WTC11 (cell line): Measurements from ENCODE around the gene BDKRB2. TPM values are rescaled to one million over a fixed set of nuclear protein-coding genes. Genes with fewer than 3 reads are reported as not detected.

Experiments
- ATAC-seq: fragments of 200-7000 bp; cut with Tn5 transposase; 2 replicates; pipeline ENCODE4 v1.10.0; 2021; ENCODE audit warnings: mild to moderate bottlenecking, moderate library complexity
- CTCF ChIA-PET: fragments of 300-600 bp; sonication (Branson Sonifier 250); formaldehyde crosslinking; loops from one replicate; lab custom pipeline; 2021; ENCODE audit warnings: antibody characterized with exemption; lab: Charles Lee
- POLR2A ChIA-PET: fragments of 350-600 bp; sonication (Branson Sonifier 250); formaldehyde crosslinking; loops from one replicate; lab custom pipeline; 2021; ENCODE audit warnings: antibody characterized with exemption; lab: Charles Lee
- DNase-seq: peaks from one replicate; pipeline ENCODE4 v3.0.0; 2021; ENCODE audit warnings: low spot score
- H3K27ac Mint-ChIP-seq: 2 replicates; pipeline ENCODE4 v1.8.0; 2021; ENCODE audit warnings: mixed read lengths
- H3K27me3 Mint-ChIP-seq: 2 replicates; pipeline ENCODE4 v1.8.0; 2021; ENCODE audit warnings: low read depth, mild to moderate bottlenecking, moderate library complexity, mixed read lengths
- H3K36me3 Mint-ChIP-seq: 2 replicates; pipeline ENCODE4 v1.8.0; 2021; ENCODE audit warnings: mixed read lengths
- H3K4me1 Mint-ChIP-seq: 2 replicates; pipeline ENCODE4 v1.8.0; 2022; ENCODE audit warnings: mixed read lengths
- H3K4me3 Mint-ChIP-seq: 2 replicates; pipeline ENCODE4 v1.8.0; 2021; ENCODE audit warnings: mild to moderate bottlenecking, moderate library complexity, mixed read lengths
- H3K9me3 Mint-ChIP-seq: 2 replicates; pipeline ENCODE4 v1.8.0; 2021; ENCODE audit warnings: mixed read lengths
- CREB1 ChIP-seq: sonication (generic); formaldehyde crosslinking; IDR thresholded peaks from 2 replicates; pipeline ENCODE4 v1.8.0; 2023; ENCODE audit warnings: mild to moderate bottlenecking, missing genetic modification reagents
- E2F4 ChIP-seq: sonication (generic); formaldehyde crosslinking; IDR thresholded peaks from 2 replicates; pipeline ENCODE4 v1.8.1; 2022; ENCODE audit warnings: low read depth, mild to moderate bottlenecking, moderate library complexity, missing genetic modification reagents, borderline replicate concordance
- ETV6 ChIP-seq: sonication (generic); formaldehyde crosslinking; IDR thresholded peaks from 2 replicates; pipeline ENCODE4 v1.8.1; 2022; ENCODE audit warnings: mild to moderate bottlenecking, missing genetic modification reagents
- FOXJ3 ChIP-seq: sonication (generic); formaldehyde crosslinking; IDR thresholded peaks from 2 replicates; pipeline ENCODE4 v1.9.0; 2021; ENCODE audit warnings: missing genetic modification reagents, mild to moderate bottlenecking, borderline replicate concordance
- HMGA2 ChIP-seq: fragments of 250-450 bp; sonication (Bioruptor Pico); IDR thresholded peaks from 2 replicates; pipeline ENCODE4 v1.4.0; 2021; ENCODE audit warnings: mild to moderate bottlenecking, moderate library complexity
- JAZF1 ChIP-seq: fragments of 250-450 bp; sonication (Bioruptor Pico); IDR thresholded peaks from 2 replicates; pipeline ENCODE4 v1.9.0; 2021; ENCODE audit warnings: moderate library complexity, mild to moderate bottlenecking, inconsistent platforms
- MYBL2 ChIP-seq: sonication (generic); formaldehyde crosslinking; IDR thresholded peaks from 2 replicates; pipeline ENCODE4 v1.8.1; 2023; ENCODE audit warnings: mild to moderate bottlenecking, moderate library complexity, missing genetic modification reagents
- NFE2L1 ChIP-seq: sonication (generic); formaldehyde crosslinking; IDR thresholded peaks from 2 replicates; pipeline ENCODE4 v1.8.1; 2023; ENCODE audit warnings: missing genetic modification reagents
- NR1H2 ChIP-seq: sonication (generic); formaldehyde crosslinking; IDR thresholded peaks from 2 replicates; pipeline ENCODE4 v1.9.0; 2021; ENCODE audit warnings: mild to moderate bottlenecking, moderate library complexity, missing genetic modification reagents
- NR3C1 ChIP-seq: sonication (generic); formaldehyde crosslinking; conservative IDR thresholded peaks from 2 replicates; pipeline ENCODE4 v1.8.1; 2023; ENCODE audit warnings: low read depth, mild to moderate bottlenecking, missing genetic modification reagents
- PRRX2 ChIP-seq: fragments of 250-450 bp; sonication (Bioruptor Pico); IDR thresholded peaks from 2 replicates; pipeline ENCODE4 v1.8.0; 2021; ENCODE audit warnings: mild to moderate bottlenecking
- RORB ChIP-seq: fragments of 250-450 bp; sonication (Bioruptor Pico); IDR thresholded peaks from 2 replicates; pipeline ENCODE4 v1.9.0; 2021; ENCODE audit warnings: mild to moderate bottlenecking
- SMAD3 ChIP-seq: sonication (generic); formaldehyde crosslinking; IDR thresholded peaks from 2 replicates; pipeline ENCODE4 v1.8.0; 2022; ENCODE audit warnings: missing genetic modification reagents, mild to moderate bottlenecking, borderline replicate concordance
- TCF7 ChIP-seq: sonication (generic); formaldehyde crosslinking; IDR thresholded peaks from 2 replicates; pipeline ENCODE4 v1.8.0; 2022; ENCODE audit warnings: mild to moderate bottlenecking, low read depth, missing genetic modification reagents, moderate library complexity
- ZBTB21 ChIP-seq: sonication (generic); formaldehyde crosslinking; IDR thresholded peaks from 2 replicates; pipeline ENCODE4 v1.8.1; 2023; ENCODE audit warnings: mild to moderate bottlenecking, missing genetic modification reagents, borderline replicate concordance
- ZNF263 ChIP-seq: sonication (generic); formaldehyde crosslinking; IDR thresholded peaks from 2 replicates; pipeline ENCODE4 v1.8.1; 2022; ENCODE audit warnings: low read depth, mild to moderate bottlenecking, moderate library complexity, missing genetic modification reagents
- ZNF317 ChIP-seq: sonication (generic); formaldehyde crosslinking; IDR thresholded peaks from 2 replicates; pipeline ENCODE4 v1.8.1; 2023; ENCODE audit warnings: low read depth, mild to moderate bottlenecking, moderate library complexity, missing genetic modification reagents, borderline replicate concordance
- total RNA-seq: library from RNA; stranded (reverse); gene quantifications from 3 replicates; pipeline ENCODE4 v1.2.3, GENCODE V29; 2021
- TF ChIP-seq, protein P1 (sequence below): sonication (generic); formaldehyde crosslinking; IDR thresholded peaks from 2 replicates; pipeline ENCODE4 v1.8.0; 2022; ENCODE audit warnings: mild to moderate bottlenecking, missing genetic modification reagents
- TF ChIP-seq, protein P2 (sequence below): sonication (generic); formaldehyde crosslinking; IDR thresholded peaks from 2 replicates; pipeline ENCODE4 v1.8.1; 2023; ENCODE audit warnings: mild to moderate bottlenecking, missing genetic modification reagents
- TF ChIP-seq, protein P3 (sequence below): sonication (generic); formaldehyde crosslinking; IDR thresholded peaks from 2 replicates; pipeline ENCODE4 v1.8.0; 2023; ENCODE audit warnings: missing genetic modification reagents
- TF ChIP-seq, protein P4 (sequence below): fragments of 250-450 bp; sonication (Bioruptor Pico); conservative IDR thresholded peaks from 2 replicates; pipeline ENCODE4 v1.9.0; 2021; ENCODE audit warnings: mild to moderate bottlenecking
- TF ChIP-seq, protein P5 (sequence below): fragments of 250-450 bp; sonication (Bioruptor Pico); IDR thresholded peaks from 2 replicates; pipeline ENCODE4 v1.9.0; 2021; ENCODE audit warnings: mild to moderate bottlenecking, borderline replicate concordance

Gene BDKRB2
- total RNA-seq, 1 experiment from 2014 or later: 0.17 TPM

DNA sequence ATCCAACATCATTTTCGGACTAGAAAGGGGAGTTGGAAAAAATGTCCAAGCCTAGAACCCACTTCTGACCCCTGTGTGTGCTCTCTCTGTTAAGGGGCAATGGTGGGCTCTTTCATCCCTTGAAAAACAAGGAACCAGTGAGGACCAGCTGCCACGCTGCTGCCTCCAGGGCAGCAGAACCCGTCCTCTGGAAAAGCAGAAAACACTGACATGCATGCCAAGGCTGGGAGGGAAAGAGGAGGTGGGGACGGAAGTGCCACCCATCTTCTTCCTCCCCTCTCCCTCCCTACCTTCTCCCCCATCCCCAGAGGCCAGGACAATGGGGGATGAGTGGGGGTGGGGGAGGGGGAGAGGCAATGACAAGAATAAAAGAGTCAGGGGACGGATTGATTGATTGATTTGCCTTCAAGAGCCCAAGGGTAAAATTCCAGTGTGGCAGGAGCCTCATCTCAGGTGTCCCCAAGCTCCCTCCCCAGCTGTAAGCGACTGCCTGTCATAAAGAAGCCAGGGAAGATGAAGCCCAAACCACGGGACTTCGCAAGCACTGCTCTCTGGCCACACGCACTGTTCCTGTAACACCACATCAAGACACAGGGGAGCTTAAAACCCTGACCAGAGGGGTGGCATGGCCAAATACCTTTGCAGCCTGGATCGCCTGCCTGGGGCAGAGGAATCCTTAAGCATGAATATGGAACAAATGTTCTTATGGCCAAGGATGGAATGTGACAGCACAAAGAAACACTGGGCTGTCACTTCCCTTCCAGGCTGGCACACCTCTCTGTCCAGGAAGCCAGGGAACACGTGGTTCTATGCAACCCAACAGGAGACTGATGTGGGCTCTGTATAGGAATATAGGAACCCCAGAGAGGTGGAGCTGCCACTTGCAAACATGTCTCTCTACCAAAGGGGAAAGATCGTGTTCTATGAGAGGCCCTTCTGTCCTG, 38.9 kb upstream of the BDKRB2 start:
- Mint-ChIP-seq H3K27me3 (no peaks in the 10 kb centered on the region), H3K36me3 (no peaks in the 10 kb centered on the region), H3K4me1 (no peaks in the 10 kb centered on the region), H3K4me3 (no peak overlapping the region)
- DNase-seq: no peak
- ATAC-seq: no peak
- TF ChIP-seq, protein P1, sequence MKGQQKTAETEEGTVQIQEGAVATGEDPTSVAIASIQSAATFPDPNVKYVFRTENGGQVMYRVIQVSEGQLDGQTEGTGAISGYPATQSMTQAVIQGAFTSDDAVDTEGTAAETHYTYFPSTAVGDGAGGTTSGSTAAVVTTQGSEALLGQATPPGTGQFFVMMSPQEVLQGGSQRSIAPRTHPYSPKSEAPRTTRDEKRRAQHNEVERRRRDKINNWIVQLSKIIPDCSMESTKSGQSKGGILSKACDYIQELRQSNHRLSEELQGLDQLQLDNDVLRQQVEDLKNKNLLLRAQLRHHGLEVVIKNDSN (CRISPR knock-in tag): no peak
- TF ChIP-seq PRRX2 (no peak), SMAD3 (CRISPR knock-in tag) (no peak), HMGA2 (no peak), NR1H2 (CRISPR knock-in tag) (no peak), E2F4 (CRISPR knock-in tag) (no peak), ETV6 (CRISPR knock-in tag) (no peak), CREB1 (CRISPR knock-in tag) (no peak)
- TF ChIP-seq, protein P2, sequence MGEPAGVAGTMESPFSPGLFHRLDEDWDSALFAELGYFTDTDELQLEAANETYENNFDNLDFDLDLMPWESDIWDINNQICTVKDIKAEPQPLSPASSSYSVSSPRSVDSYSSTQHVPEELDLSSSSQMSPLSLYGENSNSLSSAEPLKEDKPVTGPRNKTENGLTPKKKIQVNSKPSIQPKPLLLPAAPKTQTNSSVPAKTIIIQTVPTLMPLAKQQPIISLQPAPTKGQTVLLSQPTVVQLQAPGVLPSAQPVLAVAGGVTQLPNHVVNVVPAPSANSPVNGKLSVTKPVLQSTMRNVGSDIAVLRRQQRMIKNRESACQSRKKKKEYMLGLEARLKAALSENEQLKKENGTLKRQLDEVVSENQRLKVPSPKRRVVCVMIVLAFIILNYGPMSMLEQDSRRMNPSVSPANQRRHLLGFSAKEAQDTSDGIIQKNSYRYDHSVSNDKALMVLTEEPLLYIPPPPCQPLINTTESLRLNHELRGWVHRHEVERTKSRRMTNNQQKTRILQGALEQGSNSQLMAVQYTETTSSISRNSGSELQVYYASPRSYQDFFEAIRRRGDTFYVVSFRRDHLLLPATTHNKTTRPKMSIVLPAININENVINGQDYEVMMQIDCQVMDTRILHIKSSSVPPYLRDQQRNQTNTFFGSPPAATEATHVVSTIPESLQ (CRISPR knock-in tag): no peak
- TF ChIP-seq, protein P3, sequence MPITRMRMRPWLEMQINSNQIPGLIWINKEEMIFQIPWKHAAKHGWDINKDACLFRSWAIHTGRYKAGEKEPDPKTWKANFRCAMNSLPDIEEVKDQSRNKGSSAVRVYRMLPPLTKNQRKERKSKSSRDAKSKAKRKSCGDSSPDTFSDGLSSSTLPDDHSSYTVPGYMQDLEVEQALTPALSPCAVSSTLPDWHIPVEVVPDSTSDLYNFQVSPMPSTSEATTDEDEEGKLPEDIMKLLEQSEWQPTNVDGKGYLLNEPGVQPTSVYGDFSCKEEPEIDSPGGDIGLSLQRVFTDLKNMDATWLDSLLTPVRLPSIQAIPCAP (CRISPR knock-in tag): no peak
- TF ChIP-seq, protein P4, sequence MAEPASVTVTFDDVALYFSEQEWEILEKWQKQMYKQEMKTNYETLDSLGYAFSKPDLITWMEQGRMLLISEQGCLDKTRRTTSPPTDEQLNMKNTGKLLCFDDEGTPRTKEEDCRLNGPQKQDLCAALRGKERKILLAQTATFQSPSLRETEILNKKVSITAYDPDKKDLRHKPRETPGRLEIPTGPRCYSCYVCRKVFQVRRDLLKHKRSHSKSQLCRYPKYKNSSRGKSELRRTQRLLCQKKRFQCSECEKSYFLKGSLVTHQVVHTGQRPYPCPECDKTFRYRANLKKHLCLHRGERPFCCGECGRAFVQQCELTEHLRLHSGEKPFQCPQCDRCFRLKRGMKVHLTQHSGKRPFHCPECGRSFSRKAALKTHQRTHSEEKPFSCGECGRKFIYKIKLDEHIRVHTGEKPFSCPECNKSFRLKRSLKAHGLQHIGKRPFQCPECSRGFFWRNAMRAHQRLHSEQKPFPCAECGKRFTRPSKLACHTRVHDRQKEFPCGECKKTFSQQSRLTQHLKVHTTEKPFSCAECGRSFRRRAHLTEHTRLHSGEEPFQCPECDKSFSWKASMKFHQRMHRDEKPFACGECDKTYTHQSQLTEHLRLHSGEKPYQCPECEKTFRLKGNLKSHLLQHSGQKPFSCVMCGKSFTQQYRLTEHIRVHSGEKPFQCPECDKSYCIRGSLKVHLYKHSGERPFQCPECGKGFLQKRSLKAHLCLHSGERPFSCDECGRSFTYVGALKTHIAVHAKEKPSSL (CRISPR knock-in tag): no peak
- TF ChIP-seq, all 79 proteins: peak for 0
- ChIA-PET CTCF (interaction anchor here (1.0 kb wide), 1 partner anchor 67 kb away, joined by 3 read pairs; no protein-coding TSS in a partner anchor), POLR2A (no interaction called here)
- H3K27ac Mint-ChIP-seq: no peak overlapping the region
- no peaks in the 10 kb centered on the region for H3K9me3 Mint-ChIP-seq

DNA sequence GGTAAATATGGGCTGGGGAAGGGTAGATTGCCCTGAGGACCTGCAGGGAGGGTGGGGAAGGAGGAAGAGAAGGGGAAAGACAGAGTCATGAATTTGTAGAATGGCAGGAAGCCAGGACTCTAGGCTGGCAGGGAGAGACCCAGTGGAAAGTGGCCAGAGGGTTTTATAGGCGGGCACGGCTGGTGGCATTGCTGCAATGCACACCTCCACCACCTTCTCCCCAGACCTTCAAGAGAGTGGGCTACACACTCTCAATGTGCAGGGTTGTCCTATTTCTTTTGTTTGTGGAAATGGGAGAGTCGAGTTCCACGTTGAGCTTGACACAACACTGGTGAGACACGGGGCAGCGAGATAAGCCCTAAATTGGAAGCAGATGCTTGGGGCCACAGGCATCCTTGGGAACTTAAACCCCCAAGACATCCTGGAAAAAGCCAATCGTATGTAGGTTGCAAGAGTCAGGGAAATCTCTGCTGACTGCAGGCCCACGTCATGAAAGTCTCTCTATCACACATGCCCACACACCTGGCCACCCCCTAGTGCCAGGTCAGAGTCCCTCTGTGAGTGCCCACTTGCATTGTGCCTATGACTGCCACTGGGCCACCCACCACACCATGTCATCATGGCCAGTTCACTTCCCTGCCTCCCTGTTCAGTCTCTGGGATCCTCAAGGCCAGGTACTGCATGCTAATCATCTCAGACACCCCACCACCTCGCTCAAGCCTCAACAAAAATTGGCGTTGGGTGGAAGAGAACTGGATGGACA, 38.0 kb upstream of the BDKRB2 start:
- DNase-seq: no peak
- Mint-ChIP-seq H3K27me3 (no peaks in the 10 kb centered on the region), H3K4me3 (no peak overlapping the region), H3K27ac (no peak overlapping the region), H3K9me3 (no peaks in the 10 kb centered on the region), H3K4me1 (no peaks in the 10 kb centered on the region), H3K36me3 (no peaks in the 10 kb centered on the region)
- ATAC-seq: no peak
- CTCF ChIA-PET: no interaction called here
- POLR2A ChIA-PET: no interaction called here
- no peak for TF ChIP-seq ZNF263 (CRISPR knock-in tag)
- no peak for TF ChIP-seq NFE2L1 (CRISPR knock-in tag)
- TF ChIP-seq, protein P5, sequence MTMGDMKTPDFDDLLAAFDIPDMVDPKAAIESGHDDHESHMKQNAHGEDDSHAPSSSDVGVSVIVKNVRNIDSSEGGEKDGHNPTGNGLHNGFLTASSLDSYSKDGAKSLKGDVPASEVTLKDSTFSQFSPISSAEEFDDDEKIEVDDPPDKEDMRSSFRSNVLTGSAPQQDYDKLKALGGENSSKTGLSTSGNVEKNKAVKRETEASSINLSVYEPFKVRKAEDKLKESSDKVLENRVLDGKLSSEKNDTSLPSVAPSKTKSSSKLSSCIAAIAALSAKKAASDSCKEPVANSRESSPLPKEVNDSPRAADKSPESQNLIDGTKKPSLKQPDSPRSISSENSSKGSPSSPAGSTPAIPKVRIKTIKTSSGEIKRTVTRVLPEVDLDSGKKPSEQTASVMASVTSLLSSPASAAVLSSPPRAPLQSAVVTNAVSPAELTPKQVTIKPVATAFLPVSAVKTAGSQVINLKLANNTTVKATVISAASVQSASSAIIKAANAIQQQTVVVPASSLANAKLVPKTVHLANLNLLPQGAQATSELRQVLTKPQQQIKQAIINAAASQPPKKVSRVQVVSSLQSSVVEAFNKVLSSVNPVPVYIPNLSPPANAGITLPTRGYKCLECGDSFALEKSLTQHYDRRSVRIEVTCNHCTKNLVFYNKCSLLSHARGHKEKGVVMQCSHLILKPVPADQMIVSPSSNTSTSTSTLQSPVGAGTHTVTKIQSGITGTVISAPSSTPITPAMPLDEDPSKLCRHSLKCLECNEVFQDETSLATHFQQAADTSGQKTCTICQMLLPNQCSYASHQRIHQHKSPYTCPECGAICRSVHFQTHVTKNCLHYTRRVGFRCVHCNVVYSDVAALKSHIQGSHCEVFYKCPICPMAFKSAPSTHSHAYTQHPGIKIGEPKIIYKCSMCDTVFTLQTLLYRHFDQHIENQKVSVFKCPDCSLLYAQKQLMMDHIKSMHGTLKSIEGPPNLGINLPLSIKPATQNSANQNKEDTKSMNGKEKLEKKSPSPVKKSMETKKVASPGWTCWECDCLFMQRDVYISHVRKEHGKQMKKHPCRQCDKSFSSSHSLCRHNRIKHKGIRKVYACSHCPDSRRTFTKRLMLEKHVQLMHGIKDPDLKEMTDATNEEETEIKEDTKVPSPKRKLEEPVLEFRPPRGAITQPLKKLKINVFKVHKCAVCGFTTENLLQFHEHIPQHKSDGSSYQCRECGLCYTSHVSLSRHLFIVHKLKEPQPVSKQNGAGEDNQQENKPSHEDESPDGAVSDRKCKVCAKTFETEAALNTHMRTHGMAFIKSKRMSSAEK: no peak
- TF ChIP-seq NR3C1: no peak
- TF ChIP-seq RORB: no peak
- no peak for TF ChIP-seq TCF7 (CRISPR knock-in tag)
- TF ChIP-seq ZNF317 (CRISPR knock-in tag): no peak
- TF ChIP-seq FOXJ3 (CRISPR knock-in tag): no peak
- TF ChIP-seq MYBL2: no peak
- TF ChIP-seq JAZF1 (CRISPR knock-in tag): no peak
- no peak for TF ChIP-seq ZBTB21 (CRISPR knock-in tag)
